SK-N-MC (cell line): ENCODE measurements around the gene ARSB.
"Not testable (repeated sequence)": the region's sequence is repeated elsewhere in the genome, so short reads cannot be mapped to it uniquely, and the experiment has no call there.

Experiments
- EZH2 ChIP-seq: fragments of 200-600 bp; sonication (generic); IDR thresholded peaks from one replicate; pipeline ENCODE4 v1.6.1; 2017; ENCODE audit warnings: antibody characterized with exemption
- FOXP2 ChIP-seq: optimal IDR thresholded peaks from 2 replicates; pipeline ENCODE3; 2011; ENCODE audit warnings: mild to moderate bottlenecking, moderate library complexity; ENCODE audit not compliant: insufficient read depth; ENCODE audit errors: extremely low read length, control extremely low read depth
- POLR2AphosphoS5 ChIP-seq: IDR thresholded peaks from 2 replicates; pipeline ENCODE4 v1.6.1; 2012; ENCODE audit warnings: mild to moderate bottlenecking, low read depth, low read length, borderline replicate concordance

DNA sequence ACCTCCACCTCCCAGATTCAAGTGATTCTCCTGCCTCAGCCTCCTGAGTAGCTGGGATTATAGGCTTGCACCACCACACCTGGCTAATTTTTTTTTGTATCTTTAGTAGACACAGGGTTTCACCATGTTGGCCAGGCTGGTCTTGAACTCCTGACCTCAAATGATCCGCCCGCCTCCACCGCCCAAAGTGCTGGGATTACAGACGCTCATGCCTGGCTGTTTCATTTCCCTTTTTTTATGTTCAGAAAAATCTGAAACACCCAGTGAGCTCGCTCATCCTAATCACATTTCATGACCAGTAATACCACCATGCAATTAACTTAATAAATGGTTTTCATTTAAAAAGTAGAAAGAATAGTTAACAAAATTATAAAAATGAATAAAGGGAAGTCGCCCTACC, 252.4 kb downstream of the ARSB start:
- not testable (repeated sequence) for TF ChIP-seq FOXP2, POLR2AphosphoS5, EZH2
